Amniotic stem cell (primary cell): Measurements from ENCODE around the gene MARCHF3.
"Not testable (repeated sequence)": the region's sequence is repeated elsewhere in the genome, so short reads cannot be mapped to it uniquely, and the experiment has no call there.

Experiments
- DNase-seq: peaks from one replicate; lab custom pipeline; 2025; lab: John Stamatoyannopoulos, UW

MARCHF3 gene

DNA sequence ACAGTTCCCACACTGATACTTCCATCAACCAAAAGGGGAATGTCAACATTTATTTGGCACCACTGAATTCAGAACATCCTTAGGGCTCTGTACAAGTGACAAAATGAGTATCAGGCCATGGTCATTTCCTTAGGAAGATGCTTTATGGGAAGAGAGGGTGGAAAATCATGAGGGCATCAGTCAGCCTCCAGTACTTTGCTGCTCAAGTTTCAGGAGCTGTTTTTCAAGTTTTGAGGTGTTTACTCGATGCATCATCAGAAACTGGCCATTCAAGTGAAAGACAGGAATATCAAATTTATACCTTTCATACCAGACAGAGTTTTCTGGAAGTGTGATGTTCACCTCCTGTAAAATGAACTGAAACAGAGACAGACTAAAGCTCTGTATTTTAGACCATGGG lies 21.2 kb upstream of the MARCHF3 start:
- no peak for DNase-seq

DNA sequence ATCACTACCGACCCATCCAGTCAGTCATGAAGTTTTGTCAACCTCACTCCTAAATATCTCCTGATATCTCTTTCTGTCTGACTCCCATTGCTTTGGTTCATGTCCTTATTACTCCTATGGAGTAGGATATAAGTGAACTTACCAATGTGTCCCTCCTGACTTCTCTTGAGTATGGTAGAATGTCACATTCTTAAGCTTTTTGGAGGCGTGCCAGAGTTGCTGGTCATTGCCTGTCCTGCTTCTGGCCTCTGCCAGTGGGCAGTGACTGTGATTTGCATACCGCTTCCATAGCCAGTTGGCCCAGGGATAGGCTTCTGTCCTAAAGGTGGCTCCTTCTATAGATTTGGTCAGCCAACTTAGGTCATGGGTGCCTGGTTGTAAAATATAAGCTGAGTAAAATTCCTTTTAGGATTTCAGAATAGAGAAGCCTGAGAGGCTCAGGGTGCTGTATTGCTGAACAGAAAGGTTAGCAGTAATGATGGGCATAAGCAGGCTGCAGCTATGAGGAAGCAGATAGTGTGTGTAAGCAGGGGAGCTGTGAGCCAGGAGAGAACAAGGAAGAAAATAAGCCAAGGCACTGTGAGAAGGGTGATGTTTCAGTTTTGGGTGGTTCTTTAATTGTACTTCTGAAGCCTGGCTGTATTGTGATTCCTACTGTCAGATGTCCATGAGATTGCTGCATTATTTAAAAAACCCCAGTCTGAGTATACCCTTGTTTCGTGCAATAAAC lies 16.1 kb upstream of the MARCHF3 start:
- DNase-seq = no peak

DNA sequence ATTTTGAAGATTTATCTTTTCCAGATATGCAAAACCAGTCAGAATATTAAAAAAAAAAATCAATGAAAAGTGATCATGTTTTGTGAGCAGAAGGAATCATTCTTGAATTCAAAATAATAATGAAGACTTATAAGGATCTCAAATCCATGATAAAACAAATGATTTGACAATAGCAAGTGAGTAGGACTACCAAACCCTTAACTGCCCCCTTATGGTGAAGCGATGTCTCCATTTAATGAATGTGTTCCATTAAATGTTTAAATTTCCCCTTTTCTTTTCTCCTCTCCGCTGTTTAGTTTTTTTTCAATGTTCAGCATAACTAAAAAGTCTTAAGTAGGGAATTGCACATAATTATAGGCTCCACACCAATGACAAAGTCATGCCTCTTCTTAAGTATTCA lies 12.2 kb upstream of the MARCHF3 start:
- DNase-seq = no peak

DNA sequence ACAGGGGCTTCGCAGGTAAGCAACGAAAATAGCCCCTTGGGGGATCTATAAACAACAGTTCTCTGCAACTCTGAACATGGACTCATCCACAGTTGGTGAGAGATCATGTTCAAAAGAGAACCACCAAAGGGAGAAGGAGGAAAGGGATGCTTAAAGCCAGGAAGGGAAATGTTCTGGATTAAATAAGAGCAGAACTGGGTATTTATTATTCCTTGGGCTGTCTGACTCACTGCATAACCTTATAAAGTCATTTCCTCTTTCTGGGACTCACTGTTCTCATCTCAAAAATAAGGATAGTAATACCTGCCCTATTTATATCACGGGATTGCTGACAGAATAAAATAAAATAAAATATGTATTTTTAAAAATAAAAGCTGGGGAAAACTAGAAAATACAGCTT lies 11.2 kb upstream of the MARCHF3 start:
- peak; percentile 6 for DNase-seq

DNA sequence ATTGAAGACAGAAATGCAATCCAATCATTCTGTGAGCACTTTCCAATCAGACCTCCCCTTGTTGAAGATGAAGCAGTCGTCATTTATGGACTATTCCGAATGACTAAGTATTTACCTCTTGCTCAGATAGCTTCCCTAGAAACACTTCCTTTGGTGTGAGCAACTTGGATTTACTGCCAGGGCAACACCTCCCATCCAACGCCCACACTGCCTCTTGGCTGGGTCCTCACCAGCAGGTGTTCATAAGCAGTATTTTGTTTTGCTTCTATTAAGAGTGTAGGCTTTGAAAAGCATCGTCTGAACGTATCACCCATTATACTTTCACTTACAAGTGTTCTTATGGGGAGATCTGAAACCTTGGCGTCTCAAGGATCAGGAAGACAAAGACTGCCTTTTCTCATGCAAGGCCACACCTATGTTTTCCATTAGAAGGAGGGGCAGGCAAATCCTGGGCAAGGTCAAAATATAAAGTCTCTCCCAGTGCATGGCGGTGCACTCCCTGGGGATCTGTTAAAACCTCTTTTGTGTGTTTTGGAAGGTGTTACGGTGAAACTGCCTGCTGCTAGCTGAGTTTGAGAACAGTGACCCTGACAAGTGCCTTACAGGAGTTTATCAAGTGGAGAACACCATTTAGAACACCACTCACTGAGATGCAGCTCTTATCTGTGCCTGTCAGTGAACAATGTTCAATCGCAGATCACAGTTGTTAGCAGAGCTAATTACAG lies 10.6 kb upstream of the MARCHF3 start:
- DNase-seq = no peak

DNA sequence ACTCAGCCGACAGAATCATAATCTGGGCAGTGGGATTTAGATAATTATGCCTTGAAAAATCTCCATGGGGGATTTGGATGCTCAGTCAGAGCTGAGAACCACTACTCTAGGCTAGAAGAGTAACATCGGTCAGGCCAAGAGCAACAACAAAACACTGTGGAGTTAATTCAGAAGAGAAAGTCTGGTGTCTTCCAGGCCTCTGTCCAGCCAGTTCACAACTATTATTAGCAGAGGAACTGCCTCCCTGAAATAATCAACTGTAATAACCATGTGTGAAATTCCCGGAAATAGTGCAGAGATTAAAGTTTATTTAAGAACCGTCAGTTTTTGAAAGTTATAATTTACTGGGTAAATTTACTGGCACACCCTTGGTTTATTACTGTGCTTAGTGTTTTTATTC lies 8.2 kb upstream of the MARCHF3 start:
- no peak for DNase-seq

DNA sequence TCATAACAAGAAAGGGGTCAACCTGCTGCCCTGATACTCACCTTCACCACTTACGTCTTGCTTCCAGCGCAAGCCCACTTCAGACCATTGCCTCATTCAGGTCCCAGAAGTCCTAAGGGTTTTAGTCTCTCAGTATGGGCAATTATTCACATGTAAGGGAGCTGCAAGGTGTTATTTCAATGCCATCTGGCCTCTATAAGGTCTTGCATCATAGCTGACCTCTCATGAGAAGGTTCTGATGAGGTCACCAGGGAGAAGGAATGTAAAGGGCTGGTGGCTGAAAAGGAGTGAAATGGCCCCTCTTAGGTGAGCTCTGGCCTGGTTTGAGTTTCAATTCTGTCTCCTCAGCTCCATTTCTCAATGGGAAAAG lies 1.5 kb upstream of the MARCHF3 start:
- DNase-seq = no peak

DNA sequence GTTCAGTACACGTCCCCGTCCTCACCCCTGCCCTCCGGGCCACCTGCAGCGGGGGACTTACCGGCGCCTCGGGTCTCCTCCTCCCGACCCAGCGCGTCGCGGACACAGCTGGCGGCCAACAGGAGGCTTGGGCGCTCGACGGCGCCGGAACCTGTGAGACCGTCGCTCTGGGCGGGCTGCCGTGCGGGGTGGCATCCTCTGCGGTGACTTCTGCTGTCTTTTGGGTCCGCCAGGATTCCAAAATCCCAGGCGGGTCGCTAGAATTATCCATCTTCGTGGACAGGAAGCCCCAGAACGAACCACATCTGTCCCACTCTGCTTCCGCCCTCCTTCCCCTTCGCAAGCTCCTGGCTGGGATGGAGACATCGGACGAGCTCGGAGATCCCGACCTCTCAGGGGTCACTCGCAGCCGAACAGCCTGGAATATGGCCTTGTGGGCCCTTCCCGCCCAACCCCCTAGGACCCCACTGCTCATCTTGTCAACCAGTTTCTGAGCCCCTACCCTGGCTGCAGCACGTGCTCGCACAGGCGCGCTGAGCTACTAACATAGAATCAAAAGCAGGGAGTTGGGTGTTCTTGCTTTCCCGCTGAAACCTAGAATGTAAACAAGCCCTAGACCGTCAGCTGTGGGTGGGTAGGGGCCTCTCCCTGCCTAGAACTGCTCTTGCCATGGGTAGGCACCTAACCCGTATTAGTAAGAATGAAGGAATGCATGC lies 947 bp upstream of the MARCHF3 start:
- no peak for DNase-seq

DNA sequence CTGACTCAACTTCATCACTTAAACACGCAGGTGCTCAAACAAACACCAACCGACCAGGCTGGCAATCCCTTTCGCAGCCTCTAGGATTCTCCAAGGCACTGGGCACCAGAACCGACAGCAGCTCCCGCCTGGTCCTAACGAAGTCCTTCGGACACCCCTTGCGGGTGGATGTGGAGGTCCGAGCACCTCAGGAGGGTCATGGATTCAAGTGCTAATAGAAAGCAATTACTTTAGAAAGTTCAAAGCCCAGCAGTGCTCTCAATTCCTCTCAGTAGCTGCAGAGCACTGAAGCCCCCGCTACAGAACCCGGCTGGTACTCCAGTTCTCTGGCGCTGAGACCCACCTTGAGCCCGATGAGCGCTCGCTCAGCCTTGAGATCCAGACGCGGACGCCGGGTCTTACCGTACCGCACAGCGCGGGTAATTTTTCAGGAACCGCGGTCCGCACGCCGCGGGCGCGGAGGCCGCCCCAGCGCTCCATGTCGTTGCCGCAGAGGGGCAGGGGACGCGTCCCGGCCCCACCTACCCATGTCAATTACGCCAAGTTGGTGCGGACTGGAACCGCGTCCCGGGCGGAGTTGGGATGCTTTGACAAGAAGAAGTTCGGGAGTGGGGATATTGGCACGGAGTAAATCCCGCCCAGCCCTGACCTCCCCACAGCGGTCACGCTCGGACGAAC lies 638 bp downstream of the MARCHF3 start:
- DNase-seq = peak; percentile 33

DNA sequence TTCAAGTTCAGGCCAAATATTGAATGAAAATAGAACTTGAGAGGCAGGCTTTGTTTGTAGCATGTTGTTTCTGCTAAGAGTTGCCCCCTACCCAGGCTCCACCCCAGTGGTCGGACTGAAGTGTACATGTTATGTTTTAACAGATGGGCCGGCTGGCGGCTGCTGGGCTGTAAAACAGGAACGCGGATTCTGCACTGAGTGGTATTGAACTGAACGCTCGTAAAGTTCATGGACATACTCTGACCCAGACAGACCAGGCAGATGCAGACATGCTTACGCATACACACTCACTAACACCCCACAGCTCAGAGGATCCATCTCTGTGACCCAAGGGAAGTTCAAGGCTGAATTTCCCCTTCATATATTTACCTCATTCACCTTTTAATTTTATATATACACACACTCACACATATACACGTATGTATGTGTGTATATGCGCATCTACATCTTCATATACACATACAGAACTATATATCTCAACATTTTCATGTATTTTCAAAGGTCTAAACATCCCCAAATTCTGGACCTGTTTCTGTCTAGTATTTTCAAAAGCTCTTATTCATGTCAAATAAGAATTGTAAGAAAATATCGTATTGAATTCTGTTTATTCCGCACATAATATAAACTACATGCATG lies 1.4 kb downstream of the MARCHF3 start:
- DNase-seq = no peak

DNA sequence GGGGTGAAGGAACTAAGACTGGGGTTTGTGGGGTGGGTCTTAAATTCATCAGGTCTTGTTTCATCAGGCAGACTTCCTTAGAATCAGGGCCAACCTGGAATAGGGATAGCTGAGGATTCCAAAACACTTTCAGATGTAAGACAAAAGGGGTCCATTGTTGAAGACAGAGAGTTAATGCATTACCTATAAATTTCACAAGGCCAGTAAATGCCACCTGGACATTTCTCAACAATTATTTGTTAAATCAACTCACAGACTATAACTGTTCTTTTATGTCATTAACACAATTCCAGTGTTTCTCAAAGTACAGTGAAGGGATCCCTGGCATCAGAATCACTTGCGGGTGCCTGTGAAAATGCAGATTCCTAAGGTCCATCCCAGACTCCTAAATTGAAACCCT lies 2.8 kb downstream of the MARCHF3 start:
- DNase-seq = no peak

DNA sequence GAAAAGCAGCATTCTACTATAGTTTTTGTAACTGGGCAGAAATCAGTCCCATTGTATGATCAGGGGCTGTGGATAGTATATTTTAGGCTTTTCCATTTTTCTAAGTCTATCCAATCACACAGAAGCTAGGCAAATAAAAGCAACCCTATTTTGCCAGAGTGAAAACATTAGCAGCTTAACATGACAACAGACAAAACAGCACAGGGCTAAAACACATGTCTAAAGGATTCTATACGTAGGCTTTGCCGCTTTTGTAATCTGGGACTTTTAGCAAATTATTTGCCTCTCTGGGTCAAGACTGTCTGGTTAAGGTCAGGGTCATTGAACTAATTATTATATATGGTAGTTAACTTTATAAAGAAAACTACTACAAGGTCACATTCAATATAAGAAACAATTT lies 4.2 kb downstream of the MARCHF3 start:
- DNase-seq = no peak

DNA sequence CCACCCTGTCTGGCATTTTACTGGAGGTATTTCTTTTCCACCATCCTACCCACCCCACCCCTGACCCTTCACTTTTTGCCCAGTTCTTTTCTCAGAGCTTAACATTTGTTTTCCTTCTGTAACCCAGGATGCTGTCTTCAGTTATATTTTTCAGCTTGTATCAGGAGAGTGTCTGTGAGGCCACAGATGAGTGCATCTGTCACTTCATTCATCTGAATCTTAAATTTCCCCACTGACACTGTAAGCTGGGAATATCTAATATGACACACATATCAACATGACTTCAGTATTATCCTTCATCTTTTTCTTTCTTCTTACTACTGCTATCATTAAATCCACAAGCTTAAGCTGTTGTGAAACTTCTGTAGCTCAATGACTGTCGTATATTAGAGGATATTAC lies 4.9 kb downstream of the MARCHF3 start:
- DNase-seq = no peak

DNA sequence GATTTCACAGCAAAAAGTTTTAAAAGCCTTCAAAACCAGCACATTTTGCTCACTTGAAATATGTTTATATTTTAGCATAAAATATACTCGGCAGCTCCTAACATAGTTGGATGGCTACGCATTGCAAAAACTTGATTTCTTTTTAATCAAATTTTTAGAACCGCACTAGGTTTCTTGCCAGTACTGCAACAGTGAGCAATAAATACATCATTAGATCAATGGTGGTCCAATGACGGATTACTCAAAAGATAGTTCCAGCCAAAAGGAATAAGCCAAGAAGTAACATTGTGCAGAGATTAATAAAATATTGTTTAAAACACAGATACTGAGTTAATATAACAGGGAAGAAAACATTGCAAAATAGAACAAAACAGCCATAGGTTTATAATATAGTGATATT lies 5.5 kb downstream of the MARCHF3 start:
- no peak for DNase-seq

DNA sequence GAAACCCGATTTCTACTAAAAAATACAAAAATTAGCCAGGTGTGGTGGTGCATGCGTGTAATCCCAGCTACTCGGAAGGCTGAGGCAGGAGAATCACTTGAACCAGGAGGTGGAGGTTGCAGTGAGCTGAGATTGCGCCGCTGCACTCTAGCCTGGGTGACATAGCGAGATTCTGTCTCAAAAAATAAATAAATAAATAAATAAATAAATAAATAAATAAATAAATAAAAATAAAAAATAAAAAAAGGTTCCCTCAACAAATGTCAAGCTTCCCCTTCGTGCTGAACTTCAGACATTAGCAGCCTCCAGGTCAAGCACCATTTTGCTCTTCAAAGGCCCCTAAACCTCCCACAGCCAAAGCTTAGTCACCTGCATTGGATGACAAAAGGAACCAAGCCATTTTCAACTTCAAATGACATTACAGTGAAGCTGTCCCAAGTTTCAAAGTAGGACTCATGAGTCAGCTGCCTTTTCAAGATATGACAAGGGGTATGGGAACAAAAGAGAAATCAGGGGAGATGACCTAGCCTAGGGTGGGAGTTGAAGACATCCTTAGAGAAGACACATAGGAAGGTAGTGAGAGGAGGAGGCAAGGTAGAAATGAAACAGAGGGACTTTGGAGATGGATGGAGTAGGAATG lies 6.7 kb downstream of the MARCHF3 start:
- DNase-seq = not testable (repeated sequence)

DNA sequence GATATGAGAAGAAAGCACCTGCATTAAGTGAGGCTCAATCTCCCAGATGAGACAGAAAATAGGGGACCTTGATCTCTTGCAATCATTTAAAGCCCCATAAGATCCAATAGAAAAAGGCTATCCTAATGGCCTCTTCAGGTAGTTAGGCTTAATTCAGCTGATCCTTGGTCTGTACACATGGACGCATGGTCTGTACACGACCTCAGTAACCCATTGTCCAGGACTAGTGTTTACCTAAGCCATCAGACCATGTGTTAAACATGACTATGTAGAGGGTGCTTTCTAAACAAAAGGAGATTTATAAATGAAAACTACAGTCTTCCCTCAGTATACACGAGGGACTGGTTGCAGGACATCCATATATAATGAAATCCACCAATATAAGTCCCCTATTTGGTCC lies 7.5 kb downstream of the MARCHF3 start:
- DNase-seq = no peak

DNA sequence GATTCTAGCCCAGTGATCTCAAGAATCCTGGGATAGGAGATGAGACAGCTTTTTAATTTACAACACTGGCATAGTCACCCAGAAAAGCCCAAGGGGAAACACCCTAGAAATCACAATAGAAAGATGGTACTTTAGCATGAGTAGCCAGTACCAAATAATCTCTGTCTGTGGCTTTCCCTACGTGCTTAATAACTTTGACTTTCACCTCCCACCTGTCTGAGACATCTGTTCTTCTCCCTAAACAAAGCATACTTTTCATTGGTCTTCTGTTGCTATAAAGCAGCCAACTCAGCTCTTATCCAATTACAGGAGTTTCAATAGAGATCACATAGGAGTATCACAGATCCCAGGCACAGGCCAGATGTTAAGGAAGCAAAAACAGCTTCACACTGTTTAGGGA lies 10.4 kb downstream of the MARCHF3 start:
- DNase-seq = no peak

DNA sequence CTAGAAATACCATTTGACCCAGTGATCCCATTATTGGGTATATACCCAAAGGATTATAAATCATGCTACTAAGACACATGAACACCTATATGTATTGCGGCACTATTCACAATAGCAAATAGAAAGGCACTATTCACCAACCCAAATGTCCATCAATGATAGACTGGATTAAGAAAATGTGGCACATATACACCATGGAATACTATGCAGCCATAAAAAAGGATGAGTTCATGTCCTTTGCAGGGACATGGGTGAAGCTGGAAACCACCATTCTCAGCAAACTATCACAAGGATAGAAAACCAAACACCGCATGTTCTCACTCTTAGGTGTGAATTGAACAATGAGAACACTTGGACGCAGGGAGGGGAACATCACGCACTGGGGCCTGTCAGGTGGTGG lies 13.6 kb downstream of the MARCHF3 start:
- not testable (repeated sequence) for DNase-seq

DNA sequence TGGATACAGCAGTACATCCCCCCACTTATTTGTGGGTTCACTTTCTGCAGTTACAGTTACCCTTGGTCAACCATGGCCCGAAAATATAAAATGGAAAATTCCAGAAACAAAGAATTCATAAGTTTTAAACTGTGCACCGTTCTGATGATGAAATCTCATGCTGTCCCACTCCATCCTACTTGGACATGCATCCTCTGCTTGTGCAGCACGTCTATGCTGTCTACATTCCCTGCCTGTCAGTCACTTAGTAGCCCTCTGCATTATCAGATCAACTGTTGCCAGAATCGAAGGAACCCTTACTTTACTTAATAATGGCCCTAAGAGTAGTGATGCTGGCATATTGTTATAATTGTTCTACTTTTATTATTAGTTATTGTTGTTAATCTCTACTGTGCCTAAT lies 14.6 kb downstream of the MARCHF3 start:
- no peak for DNase-seq

DNA sequence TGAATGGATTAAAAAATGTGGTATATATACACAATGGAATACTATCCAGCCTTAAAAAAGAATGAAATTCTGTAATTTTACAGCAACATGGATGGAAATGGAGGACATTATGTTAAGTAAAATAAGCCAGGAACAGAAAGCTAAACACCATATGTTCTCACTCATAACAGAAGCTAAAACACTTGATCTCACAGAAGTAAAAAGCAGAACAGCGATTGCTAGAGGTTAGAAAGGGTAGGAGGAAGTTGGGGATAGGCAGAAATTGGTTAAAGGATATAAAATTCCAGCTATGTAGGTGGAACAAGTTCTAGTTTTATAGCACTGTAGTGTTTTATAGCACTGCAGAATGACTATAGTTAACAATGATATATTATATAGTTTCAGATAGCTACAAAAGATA lies 15.8 kb downstream of the MARCHF3 start:
- no peak for DNase-seq

DNA sequence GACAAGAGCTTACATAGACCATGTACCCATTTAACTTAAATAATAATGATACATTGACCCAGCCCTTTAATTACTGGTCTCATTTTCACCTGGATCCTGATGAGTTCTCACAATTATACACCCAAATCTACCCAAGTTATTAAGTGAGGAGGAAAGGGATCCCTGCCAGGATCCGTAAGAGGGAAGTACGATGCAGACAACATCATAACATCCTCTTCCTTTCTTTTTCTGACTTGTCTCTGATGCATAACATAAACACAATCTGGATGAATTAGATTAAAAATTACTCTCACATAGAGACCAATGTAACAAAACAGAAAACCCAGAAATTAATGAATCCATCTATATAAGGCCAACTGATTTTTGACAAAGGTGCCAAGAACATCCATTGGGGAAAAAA lies 17.0 kb downstream of the MARCHF3 start:
- DNase-seq = no peak

DNA sequence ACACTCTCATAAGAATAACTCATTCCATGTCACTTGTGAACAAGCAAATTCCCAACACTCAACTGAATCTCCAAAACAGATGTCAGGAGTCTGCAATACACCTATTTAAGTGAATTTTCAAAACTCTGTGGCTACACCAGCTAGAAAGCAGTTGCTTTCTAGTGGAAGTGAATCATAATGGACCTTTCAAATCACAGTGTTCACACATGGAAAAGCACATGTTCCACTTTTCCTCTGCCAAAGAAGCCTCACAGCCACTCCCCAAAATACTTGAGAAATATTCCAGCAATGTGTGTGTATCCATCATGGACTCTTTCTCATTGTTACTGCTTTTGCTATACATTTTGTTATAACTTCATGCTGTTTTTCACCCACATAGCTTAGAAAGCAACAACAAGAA lies 17.4 kb downstream of the MARCHF3 start:
- no peak for DNase-seq
